HG03097 (cell line): ENCODE results near the gene TRH.
"Not testable (repeated sequence)": the region's sequence is repeated elsewhere in the genome, so short reads cannot be mapped to it uniquely, and the experiment has no call there.

Source experiments
- ATAC-seq: cut with Tn5 transposase; IDR thresholded peaks from one replicate; pipeline ENCODE4 v1.9.1; 2021; ENCODE audit not compliant: unreplicated experiment, low FRiP score

The TRH gene

DNA sequence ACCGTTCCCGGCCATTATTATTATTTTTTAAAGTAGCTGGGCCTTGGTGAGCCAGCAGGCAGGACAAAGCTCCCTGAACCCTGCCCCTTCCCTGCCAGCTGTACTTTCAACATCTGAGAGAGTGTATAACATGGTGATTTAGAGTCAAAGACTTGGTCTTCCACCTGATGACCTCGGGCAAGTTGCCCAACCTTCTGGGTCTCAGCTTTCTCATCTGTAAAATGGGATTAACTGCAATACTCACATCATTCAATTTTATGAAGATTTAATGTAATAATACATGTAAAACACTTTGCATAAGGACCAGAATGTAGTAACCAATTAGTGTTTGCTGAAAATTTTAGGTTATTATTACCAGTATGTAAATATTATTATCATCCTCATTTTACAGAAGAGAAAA is 11.9 kb upstream of the TRH start:
- ATAC-seq: no peak

DNA sequence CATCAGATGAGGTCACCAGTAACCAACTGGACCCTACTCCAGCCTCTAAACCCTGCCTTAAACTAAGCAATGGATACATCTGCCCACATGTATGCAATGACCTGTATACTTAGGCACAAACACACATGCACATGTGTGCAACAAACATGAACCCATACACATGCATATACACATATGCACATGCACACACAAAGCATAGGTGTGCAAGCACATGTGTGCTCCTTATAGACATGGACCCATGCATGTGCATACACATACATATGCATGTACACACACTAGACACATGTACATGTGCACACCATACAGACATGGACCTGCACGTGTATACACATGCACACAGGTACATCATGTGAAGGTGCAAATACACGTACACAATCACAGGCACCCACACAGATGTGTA is 8.6 kb upstream of the TRH start:
- no peak for ATAC-seq

GRCh38 chr3:129966876-129967275 is 7.6 kb upstream of the TRH start:
- no peak for ATAC-seq

DNA sequence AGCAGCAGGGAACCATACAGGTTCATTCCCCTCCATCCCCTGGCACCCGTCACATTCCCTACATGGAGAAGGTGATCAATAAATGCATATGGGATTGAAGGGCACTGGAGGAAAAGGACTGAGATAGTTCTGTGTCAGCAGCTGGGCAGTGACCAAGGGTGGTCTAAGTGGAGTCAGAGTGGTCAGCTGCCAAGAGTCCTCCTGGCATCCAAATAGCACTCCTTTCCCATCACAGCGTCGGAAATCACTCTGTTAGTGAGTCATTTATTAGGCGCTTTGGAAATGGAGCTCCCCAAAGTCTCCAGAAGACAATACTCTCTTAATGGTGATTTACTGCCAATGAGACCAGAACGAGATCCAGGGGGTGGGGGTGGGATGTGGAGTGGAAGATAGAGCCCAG is 6.8 kb upstream of the TRH start:
- ATAC-seq: no peak

DNA sequence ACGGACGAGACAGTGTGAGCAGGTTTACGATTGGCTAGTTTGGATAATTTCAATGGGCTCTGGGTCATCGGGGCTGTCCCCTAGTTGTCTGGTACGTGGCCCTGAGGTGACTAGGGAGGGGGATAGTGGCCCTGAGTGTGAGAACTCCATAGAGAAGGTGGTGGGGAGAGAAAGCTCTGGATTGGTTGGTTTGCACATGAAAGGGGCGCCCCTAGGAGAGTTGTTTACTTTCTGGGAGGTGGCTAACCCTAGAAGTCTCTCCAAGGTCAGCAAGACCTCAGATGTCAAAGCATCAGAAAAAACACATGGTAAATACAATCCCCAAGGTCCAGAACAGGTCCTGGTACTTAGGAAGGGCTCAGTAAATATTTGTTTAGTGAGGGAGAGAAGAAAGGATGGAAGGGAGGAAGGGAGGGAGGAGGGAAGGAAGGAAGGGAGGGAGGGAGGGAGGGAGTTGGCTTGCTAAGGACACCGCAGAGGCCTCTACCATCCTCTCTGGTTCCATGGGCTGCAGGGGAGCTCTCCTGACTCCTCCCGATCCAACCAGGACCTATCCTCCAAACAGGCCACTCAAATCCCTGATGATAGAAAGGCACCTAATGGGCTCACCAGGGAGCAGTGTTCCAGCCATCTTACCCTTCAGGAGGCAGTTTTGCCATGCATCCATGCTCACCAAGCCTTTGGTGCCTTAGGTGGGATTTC is 3.0 kb upstream of the TRH start:
- no peak for ATAC-seq

DNA sequence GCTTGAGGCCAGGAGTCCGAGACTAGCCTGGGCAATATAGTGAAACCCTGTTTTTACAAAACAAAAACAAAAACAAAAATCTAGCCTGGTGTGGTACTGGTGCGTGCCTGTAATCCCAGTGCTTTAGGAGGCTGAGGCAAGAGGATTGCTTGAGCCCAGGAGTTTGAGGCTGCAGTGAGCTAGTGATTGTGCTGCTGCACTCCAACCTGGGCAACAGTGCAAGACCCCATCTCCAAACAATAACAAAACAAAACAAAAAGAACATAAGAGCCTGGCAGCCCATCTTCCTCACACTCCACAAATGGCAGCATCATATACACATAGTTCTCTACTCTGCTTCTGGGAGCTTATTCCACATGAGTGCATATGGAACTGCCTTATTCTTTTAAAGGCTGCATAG is 2.2 kb upstream of the TRH start:
- ATAC-seq: no peak

DNA sequence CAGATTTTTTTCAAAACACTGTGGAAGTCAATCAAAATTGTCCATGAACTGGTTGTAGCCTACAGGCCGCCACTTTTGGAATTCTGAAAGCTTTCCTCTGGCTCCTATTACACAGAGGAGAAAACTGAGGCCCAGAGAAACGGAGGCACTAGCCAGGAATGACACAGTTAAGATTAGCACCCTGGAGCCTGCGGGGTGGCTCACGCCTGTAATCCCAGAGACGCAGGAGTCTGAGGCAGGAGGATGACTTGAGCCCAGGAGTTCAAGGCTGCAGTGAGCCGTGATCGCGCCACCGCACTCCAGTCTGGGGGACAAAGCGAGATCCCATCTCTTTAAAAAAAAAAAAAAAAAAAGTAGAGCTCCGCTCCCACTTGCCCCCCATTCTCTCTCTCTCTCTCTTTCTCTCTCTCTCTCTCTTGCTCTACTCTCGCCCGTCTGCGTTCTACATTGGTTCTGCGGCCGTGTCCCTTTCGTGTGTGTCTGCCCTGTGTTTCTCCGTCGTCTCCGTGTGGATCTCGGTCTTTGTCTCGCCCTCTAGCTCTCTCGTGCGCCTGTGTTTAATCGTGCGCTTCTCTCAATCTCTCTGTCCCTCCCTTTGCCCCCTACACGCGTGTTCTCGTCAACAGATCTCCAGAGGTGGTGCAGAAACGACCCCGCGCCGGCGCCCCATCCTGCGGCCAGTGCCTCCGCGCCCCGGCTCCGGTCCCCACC is 512 bp upstream of the TRH start:
- ATAC-seq: no peak

DNA sequence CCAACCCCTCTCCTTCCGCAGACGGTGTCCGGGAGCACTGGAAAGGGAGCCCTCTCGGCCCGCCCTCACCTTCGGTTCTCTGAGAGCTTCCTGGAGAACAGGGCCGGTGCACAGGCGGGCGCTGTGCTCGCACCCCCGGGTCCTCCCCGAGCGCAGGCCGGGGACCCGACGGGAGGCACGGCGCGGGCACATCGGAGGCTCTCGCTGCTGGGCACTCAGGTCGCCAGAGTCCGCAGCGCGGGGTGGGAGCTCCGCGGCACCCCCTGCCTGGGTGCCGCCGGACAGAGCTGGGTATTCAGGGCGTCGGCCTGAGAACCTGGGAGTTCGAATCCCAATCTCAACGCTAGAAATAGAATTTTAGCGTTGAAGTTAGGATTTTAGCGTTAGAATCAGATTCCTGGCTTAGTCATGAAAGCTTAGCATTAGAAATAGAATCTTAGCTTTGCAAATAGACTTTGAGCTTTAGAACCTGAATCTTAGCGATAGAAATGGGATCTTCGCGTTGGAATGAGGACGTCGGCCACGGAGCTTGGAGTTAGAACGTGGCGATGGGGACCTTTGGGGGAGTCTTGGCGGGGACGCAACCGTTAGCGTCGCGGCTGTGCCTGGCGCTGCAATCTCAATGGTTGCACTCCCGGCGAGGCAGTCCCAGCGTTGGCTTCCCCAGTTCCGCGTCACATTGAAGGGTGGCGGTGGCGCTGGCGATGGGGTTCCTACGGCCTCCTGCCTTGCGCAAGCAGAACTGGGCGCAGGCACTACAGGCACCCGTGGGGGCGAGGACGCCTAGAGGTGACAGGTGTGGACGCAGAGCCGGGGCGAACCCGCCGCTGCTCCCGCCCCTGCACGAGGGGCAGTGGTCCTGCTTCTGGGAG is 549 bp downstream of the TRH start:
- no peak for ATAC-seq

- no peak for ATAC-seq
Observed at GRCh38 chr3:129975705-129976048, 1.2 kb downstream of the TRH start.

DNA sequence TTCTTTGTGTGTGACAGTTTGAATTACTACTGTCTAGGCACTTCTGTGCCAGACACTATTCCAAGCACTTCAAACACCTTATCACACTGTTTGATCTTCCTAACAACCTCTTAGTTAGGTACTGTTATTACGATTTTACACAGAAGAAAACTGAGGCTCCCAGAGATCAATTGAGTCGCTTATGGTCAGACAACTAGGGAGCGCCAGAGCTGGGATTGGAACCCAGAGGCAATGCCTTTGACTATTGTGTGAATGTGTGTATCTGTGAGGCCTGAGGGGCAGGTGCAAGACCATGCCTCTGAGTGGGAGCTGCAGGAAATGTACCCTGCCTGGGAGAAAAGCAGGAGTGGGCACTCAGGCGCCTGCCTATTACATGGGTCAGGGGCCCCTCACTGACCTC is 1.8 kb downstream of the TRH start:
- no peak for ATAC-seq

DNA sequence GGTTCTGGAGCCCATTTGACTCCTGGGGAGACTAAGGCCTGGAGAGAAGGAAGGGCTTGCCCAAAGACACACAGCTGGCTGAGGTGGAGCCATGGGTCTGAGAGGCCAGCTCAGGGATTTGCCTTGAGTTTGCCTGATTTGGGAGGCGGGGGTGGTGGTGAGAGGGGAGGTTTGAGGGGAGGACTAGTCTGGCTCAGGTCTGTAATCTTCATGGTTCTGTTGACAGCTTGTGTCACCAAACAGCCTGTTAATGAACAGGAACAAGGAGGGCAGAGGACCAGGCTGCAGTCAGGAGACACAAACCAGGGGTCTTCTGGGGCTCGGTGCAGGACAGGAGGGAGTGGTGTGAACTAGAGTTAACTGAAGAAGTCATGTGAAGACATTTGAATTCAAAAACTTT is 3.6 kb downstream of the TRH start:
- no peak for ATAC-seq

GRCh38 chr3:129979905-129980304 is 5.4 kb downstream of the TRH start:
- ATAC-seq: no peak

DNA sequence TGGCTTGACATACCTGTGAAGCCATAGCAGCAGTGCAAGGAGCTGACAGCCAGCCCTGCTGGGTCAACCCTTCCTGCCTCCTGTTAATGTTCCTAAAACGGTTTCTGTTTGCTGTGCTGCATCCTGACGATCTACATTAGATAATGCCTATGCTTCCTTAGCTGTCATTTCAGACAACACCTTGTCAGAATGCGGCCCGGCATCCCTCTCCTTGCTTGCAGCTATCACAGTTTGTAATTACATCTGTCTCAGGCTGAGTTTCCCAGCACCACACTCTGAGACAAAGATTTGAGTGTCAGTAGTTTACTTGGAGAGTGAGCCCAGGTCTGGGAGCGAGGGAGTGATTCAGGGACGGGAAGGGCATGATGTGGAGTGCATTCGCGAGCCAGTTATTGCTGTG is 9.0 kb downstream of the TRH start:
- no peak for ATAC-seq

GRCh38 chr3:129984125-129984524 is 9.6 kb downstream of the TRH start:
- ATAC-seq: no peak

DNA sequence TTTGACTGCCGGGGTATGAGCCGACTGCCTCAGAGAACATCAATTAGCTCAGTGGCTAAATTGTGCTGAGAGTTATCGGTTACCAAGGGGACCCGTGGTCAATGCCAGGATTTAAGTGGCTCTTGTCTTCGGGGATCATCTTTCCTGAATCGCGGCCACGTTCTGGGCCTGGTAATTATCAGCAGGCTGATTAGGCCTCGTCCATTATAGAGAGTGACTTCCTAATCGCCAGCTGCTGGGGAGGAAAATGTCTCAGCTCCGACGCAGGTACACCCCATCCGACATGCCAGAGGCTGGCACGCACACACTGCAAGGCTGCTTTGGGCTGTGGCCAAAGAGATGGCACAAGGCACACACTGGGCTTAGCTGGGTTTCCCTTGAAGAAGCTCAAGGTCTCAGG is 10.6 kb downstream of the TRH start:
- ATAC-seq: no peak

GRCh38 chr3:129988429-129988828 is 13.9 kb downstream of the TRH start:
- ATAC-seq: no peak

DNA sequence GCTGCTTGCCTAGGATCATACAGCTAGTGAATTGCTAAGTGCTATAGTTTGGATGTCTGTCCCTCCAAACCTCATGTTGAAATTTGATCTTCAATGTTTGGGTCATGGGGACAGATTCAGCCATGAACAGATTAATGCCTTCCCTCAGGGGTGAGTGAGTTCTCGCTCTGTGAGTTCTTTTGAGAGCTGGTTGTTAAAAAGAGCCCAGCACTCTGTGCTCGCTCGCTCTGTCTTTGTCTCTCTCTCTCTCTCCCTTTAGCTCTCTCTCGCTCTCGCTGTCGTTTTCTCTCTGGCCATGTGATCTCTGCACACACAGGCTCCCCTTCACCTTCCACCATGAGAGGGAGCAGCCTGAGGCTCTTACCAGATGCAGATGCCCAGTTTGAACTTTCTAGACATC is 14.9 kb downstream of the TRH start:
- ATAC-seq: no peak

- no peak for ATAC-seq
Observed at GRCh38 chr3:129992781-129993180, 18.3 kb downstream of the TRH start.

DNA sequence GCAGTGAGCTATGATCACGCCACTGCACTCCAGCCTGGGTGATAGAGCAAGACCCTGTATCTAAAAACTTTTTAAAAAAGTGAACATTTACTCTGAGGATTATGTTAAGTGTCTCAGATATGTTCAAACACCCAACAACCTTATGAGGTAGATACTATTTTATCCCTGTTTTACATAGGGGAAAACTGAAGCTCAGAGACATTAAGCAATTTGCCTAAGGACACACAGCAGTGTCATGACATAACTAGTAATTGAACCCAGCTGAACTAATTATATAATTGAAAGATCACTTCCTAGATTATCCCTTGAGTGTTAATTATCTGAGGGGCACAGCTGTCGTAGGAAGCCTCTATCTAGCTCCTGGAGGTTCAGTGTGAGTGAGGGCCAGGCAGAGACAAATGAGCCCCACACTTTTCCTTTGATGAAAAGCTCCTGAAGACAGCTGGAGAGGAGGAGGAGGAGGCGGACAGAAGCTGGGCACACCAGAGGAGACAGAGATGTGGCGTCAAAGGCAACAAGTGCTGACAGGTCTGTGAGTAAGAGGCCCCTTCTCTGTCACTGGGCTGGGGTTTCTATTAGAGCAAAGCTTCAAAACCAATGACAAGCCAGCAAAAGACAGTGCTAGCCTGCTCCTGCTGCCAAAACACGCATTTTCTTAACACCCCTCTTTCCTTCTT is 20.5 kb downstream of the TRH start:
- no peak for ATAC-seq

DNA sequence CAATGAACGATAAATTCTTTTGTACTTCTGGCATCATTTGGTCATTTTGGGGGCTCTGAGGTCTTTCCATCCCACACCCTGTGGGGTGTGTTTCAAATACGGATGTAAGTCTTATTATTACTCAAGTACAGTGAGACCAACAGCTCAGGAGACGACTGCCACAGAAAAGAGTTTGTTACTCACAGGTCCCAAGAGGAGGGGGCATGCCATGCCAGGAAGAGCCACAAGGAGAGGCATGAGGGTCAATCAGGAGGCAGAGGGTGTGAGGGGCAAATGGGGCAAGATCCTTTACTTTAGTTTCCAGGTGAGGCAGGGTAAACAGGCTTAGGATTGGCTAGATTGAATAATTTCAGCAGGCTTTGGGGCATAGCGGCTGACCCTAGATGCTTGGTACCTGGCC is 21.6 kb downstream of the TRH start:
- ATAC-seq: no peak

GRCh38 chr3:129999176-129999575 is 24.7 kb downstream of the TRH start:
- ATAC-seq: not testable (repeated sequence)
